ENCODE data around the gene TPCN2.

The TPCN2 gene

GRCh38 chr11:69156673-69157155 is 108.0 kb downstream of the TPCN2 start:
- in situ Hi-C loops (cut with MboI; ENCODE audit: low sequenced_read_pairs) = no loop called here

GRCh38 chr11:69157156-69157821 is 108.6 kb downstream of the TPCN2 start:
- in situ Hi-C loops (cut with MboI; ENCODE audit: low sequenced_read_pairs) = no loop called here

GRCh38 chr11:69157822-69158231 is 109.1 kb downstream of the TPCN2 start:
- in situ Hi-C loops (cut with MboI; ENCODE audit: low sequenced_read_pairs) = no loop called here

GRCh38 chr11:69158301-69159149 is 109.8 kb downstream of the TPCN2 start:
- in situ Hi-C loops (cut with MboI; ENCODE audit: low sequenced_read_pairs) = no loop called here

GRCh38 chr11:69159150-69159852 is 110.6 kb downstream of the TPCN2 start:
- in situ Hi-C loops (cut with MboI; ENCODE audit: low sequenced_read_pairs) = no loop called here

GRCh38 chr11:69160296-69161116 is 111.8 kb downstream of the TPCN2 start:
- in situ Hi-C loops (cut with MboI; ENCODE audit: low sequenced_read_pairs) = no loop called here

GRCh38 chr11:69161117-69161407 is 112.3 kb downstream of the TPCN2 start:
- in situ Hi-C loops (cut with MboI; ENCODE audit: low sequenced_read_pairs) = no loop called here

- in situ Hi-C loops (cut with MboI; ENCODE audit: low sequenced_read_pairs) = no loop called here
Observed at GRCh38 chr11:69162505-69162904, 113.8 kb downstream of the TPCN2 start.

- in situ Hi-C loops (cut with MboI; ENCODE audit: low sequenced_read_pairs) = no loop called here
Observed at GRCh38 chr11:69163842-69164241, 115.1 kb downstream of the TPCN2 start.

- in situ Hi-C loops (cut with MboI; ENCODE audit: low sequenced_read_pairs) = no loop called here
Observed at GRCh38 chr11:69164824-69165223, 116.1 kb downstream of the TPCN2 start.

GRCh38 chr11:69165775-69166174 is 117.0 kb downstream of the TPCN2 start:
- in situ Hi-C loops (cut with MboI; ENCODE audit: low sequenced_read_pairs) = no loop called here

GRCh38 chr11:69166218-69167115 is 117.7 kb downstream of the TPCN2 start:
- in situ Hi-C loops (cut with MboI; ENCODE audit: low sequenced_read_pairs) = no loop called here

- in situ Hi-C loops (cut with MboI; ENCODE audit: low sequenced_read_pairs) = no loop called here
Observed at GRCh38 chr11:69167130-69167915, 118.6 kb downstream of the TPCN2 start.

GRCh38 chr11:69167916-69168691 is 119.4 kb downstream of the TPCN2 start:
- in situ Hi-C loops (cut with MboI; ENCODE audit: low sequenced_read_pairs) = no loop called here

- in situ Hi-C loops (cut with MboI; ENCODE audit: low sequenced_read_pairs) = no loop called here
Observed at GRCh38 chr11:69169479-69169878, 120.7 kb downstream of the TPCN2 start.

- in situ Hi-C loops (cut with MboI; ENCODE audit: low sequenced_read_pairs) = no loop called here
Observed at GRCh38 chr11:69170704-69171103, 122.0 kb downstream of the TPCN2 start.

- in situ Hi-C loops (cut with MboI; ENCODE audit: low sequenced_read_pairs) = no loop called here
Observed at GRCh38 chr11:69171476-69172240, 122.9 kb downstream of the TPCN2 start.

GRCh38 chr11:69172674-69173073 is 123.9 kb downstream of the TPCN2 start:
- in situ Hi-C loops (cut with MboI; ENCODE audit: low sequenced_read_pairs) = no loop called here

Data from HL-60/S4 treated with phorbol 12-myristate 13-acetate at 8.2 ng/mL for 4 days and 3 days (cell line).